IMR-90 (cell line): Measurements from ENCODE around the gene KRTAP10-1. TPM values are rescaled to one million over a fixed set of nuclear protein-coding genes. Genes with fewer than 3 reads are reported as not detected.

Source experiments
- ATAC-seq: fragments of 200-7000 bp; cut with Tn5 transposase; 2 replicates; pipeline ENCODE4 v1.9.1; 2020; ENCODE audit warnings: low read depth, mild to moderate bottlenecking, moderate library complexity
- BruUV-seq: library from RNA; stranded (reverse); fragments of 400-500 nt; replicated peaks from 2 replicates; lab custom pipeline; 2021; lab: Mats Ljungman, UMichigan
- CTCF ChIA-PET: fragments of 300-600 bp; formaldehyde crosslinking; extraction: SDS; loops from one replicate; lab custom pipeline; 2021; ENCODE audit warnings: antibody characterized with exemption; lab: Yijun Ruan, JAX
- POLR2A ChIA-PET: fragments of 300-600 bp; sonication (Branson Sonifier 250); formaldehyde crosslinking; loops from one replicate; lab custom pipeline; 2022; ENCODE audit warnings: antibody characterized with exemption; ENCODE audit not compliant: unreplicated experiment; lab: Charles Lee
- DNase-seq: peaks from one replicate; pipeline ENCODE4 v3.0.0; 2013
- H2AFZ ChIP-seq: replicated peaks from 2 replicates; pipeline ENCODE3; 2013; ENCODE audit warnings: low read length, mild to moderate bottlenecking; ENCODE audit not compliant: poor library complexity
- H2AK5ac ChIP-seq: 2 replicates; pipeline ENCODE4 v1.6.1; 2013; ENCODE audit warnings: low read depth, low read length, inconsistent platforms
- H2AK9ac ChIP-seq: replicated peaks from 2 replicates; pipeline ENCODE3; 2013; ENCODE audit warnings: mild to moderate bottlenecking, low read depth, low read length, moderate library complexity; ENCODE audit not compliant: poor library complexity
- H2BK120ac ChIP-seq: 2 replicates; pipeline ENCODE4 v1.6.1; 2013; ENCODE audit warnings: low read depth, low read length, inconsistent platforms
- H2BK15ac ChIP-seq: 3 replicates; pipeline ENCODE4 v1.6.1; 2013; ENCODE audit warnings: low read depth, low read length, inconsistent platforms
- H2BK20ac ChIP-seq: 2 replicates; pipeline ENCODE4 v1.6.1; 2013; ENCODE audit warnings: low read depth, mild to moderate bottlenecking, inconsistent platforms, low read length, moderate library complexity
- H2BK5ac ChIP-seq: 2 replicates; pipeline ENCODE4 v1.6.1; 2013; ENCODE audit warnings: mild to moderate bottlenecking, low read depth, low read length, inconsistent platforms; ENCODE audit not compliant: poor library complexity, severe bottlenecking
- H3K14ac ChIP-seq: replicated peaks from 2 replicates; pipeline ENCODE4 v1.6.1; 2013; ENCODE audit warnings: low read depth, low read length, inconsistent platforms
- H3K18ac ChIP-seq: 2 replicates; pipeline ENCODE4 v1.6.1; 2013; ENCODE audit warnings: low read depth, low read length, control low read depth
- H3K23ac ChIP-seq: 2 replicates; pipeline ENCODE4 v1.6.1; 2013; ENCODE audit warnings: low read depth, low read length, inconsistent platforms
- H3K27ac ChIP-seq: 2 replicates; pipeline ENCODE4 v1.5.1; 2013; ENCODE audit warnings: mild to moderate bottlenecking, control low read depth, low read length; ENCODE audit not compliant: insufficient read depth
- H3K27me3 ChIP-seq: 2 replicates; pipeline ENCODE4 v1.6.1; 2013; ENCODE audit warnings: low read length; ENCODE audit not compliant: control insufficient read depth, insufficient read depth
- H3K36me3 ChIP-seq: 2 replicates; pipeline ENCODE4 v1.6.1; 2013; ENCODE audit warnings: low read length, mixed read lengths; ENCODE audit not compliant: control insufficient read depth, insufficient read depth
- H3K4ac ChIP-seq: 2 replicates; pipeline ENCODE4 v1.6.1; 2013; ENCODE audit warnings: low read depth, low read length, inconsistent platforms
- H3K4me1 ChIP-seq: 2 replicates; pipeline ENCODE4 v1.6.1; 2013; ENCODE audit warnings: low read length, mixed read lengths; ENCODE audit not compliant: control insufficient read depth, insufficient read depth
- H3K4me2 ChIP-seq: 2 replicates; pipeline ENCODE4 v1.6.1; 2013; ENCODE audit warnings: low read depth, mild to moderate bottlenecking, control low read depth, low read length, moderate library complexity
- H3K4me3 ChIP-seq: 2 replicates; pipeline ENCODE4 v1.5.1; 2013; ENCODE audit warnings: low read depth, mild to moderate bottlenecking, control low read depth, low read length, moderate library complexity; ENCODE audit not compliant: insufficient read depth
- H3K56ac ChIP-seq: 2 replicates; pipeline ENCODE4 v1.6.1; 2013; ENCODE audit warnings: low read length, inconsistent platforms; ENCODE audit not compliant: insufficient read depth; ENCODE audit errors: extremely low read depth
- H3K79me1 ChIP-seq, 2 experiments: 2 replicates each; pipeline ENCODE4 v1.6.1; 2013; ENCODE audit warnings: low read length in 2 of 2, inconsistent platforms in 1 of 2, low read depth in 1 of 2
- H3K9ac ChIP-seq: 2 replicates; pipeline ENCODE4 v1.6.1; 2013; ENCODE audit warnings: low read depth, low read length, control low read depth
- H3K9me1 ChIP-seq: 2 replicates; pipeline ENCODE4 v1.6.1; 2013; ENCODE audit warnings: low read length, inconsistent platforms; ENCODE audit not compliant: insufficient read depth
- H3K9me3 ChIP-seq: 2 replicates; pipeline ENCODE4 v1.6.1; 2013; ENCODE audit warnings: low read length; ENCODE audit not compliant: control insufficient read depth, insufficient read depth
- H4K20me1 ChIP-seq: 2 replicates; pipeline ENCODE4 v1.6.1; 2013; ENCODE audit warnings: low read length, inconsistent platforms; ENCODE audit not compliant: insufficient read depth
- H4K5ac ChIP-seq: 2 replicates; pipeline ENCODE4 v1.6.1; 2013; ENCODE audit warnings: mild to moderate bottlenecking, low read depth, low read length, control low read depth
- H4K8ac ChIP-seq, 2 experiments: 2 replicates each; pipeline ENCODE4 v1.6.1; 2013; ENCODE audit warnings: low read depth in 2 of 2, low read length in 2 of 2, control low read depth in 1 of 2, inconsistent platforms in 1 of 2
- H4K91ac ChIP-seq: 2 replicates; pipeline ENCODE4 v1.6.1; 2013; ENCODE audit warnings: low read depth, low read length, inconsistent platforms; ENCODE audit not compliant: insufficient read depth
- BHLHE40 ChIP-seq: fragments of 150-350 bp; IDR thresholded peaks from 2 replicates; pipeline ENCODE4 v1.6.1; 2016; ENCODE audit warnings: mild to moderate bottlenecking, low read depth, low read length
- CEBPB ChIP-seq: IDR thresholded peaks from 2 replicates; pipeline ENCODE4 v1.6.1; 2012; ENCODE audit warnings: low read depth, low read length, improper control_type of control experiment
- MAFK ChIP-seq: IDR thresholded peaks from 2 replicates; pipeline ENCODE4 v1.6.1; 2012; ENCODE audit warnings: low read depth, low read length, improper control_type of control experiment
- MAZ ChIP-seq: IDR thresholded peaks from 2 replicates; pipeline ENCODE4 v1.6.1; 2012; ENCODE audit warnings: low read depth, mild to moderate bottlenecking, low read length, improper control_type of control experiment, moderate library complexity, borderline replicate concordance
- MXI1 ChIP-seq: IDR thresholded peaks from 2 replicates; pipeline ENCODE4 v1.6.1; 2012; ENCODE audit warnings: low read depth, mild to moderate bottlenecking, low read length, moderate library complexity, borderline replicate concordance
- NFE2L2 ChIP-seq: fragments of 150-350 bp; IDR thresholded peaks from 2 replicates; pipeline ENCODE4 v1.6.1; 2016; ENCODE audit warnings: low read depth, mild to moderate bottlenecking, low read length
- POLR2A ChIP-seq: IDR thresholded peaks from 2 replicates; pipeline ENCODE4 v1.6.1; 2012; ENCODE audit warnings: mild to moderate bottlenecking, low read depth, low read length
- RAD21 ChIP-seq: IDR thresholded peaks from 2 replicates; pipeline ENCODE4 v1.6.1; 2012; ENCODE audit warnings: low read length, improper control_type of control experiment
- RFX5 ChIP-seq: IDR thresholded peaks from 2 replicates; pipeline ENCODE4 v1.8.0; 2012; ENCODE audit warnings: low read depth, mild to moderate bottlenecking, low read length, moderate library complexity
- SMC3 ChIP-seq: fragments of 150-350 bp; IDR thresholded peaks from 2 replicates; pipeline ENCODE4 v1.6.1; 2016; ENCODE audit warnings: low read depth, mild to moderate bottlenecking, antibody characterized with exemption, low read length, moderate library complexity
- USF2 ChIP-seq: fragments of 150-350 bp; IDR thresholded peaks from 2 replicates; pipeline ENCODE4 v1.6.1; 2017; ENCODE audit warnings: mild to moderate bottlenecking, antibody characterized with exemption, low read length, low read depth
- WGBS, 2 experiments: methylation state at CpG; one replicate each; pipeline versions ENCODE4 v1.1.5 to v1.1.7; 2013; ENCODE audit warnings: missing lambda C conversion rate in 2 of 2; ENCODE audit not compliant: insufficient read length in 1 of 2; ENCODE audit errors: extremely low coverage in 2 of 2; 5-methylcytosine and 5-hydroxymethylcytosine counted together
- dilution Hi-C: fragments of 300-500 bp; cut with HindIII; formaldehyde crosslinking; loops from one replicate; pipeline ENCODE4 v1.14.3; 2018; ENCODE audit warnings: low sequenced_read_pairs; ENCODE audit not compliant: unreplicated experiment
- in situ Hi-C: fragments of 300-500 bp; cut with MboI; formaldehyde crosslinking; loops from 3 replicates; pipeline ENCODE4 v1.14.3; 2019; ENCODE audit warnings: low sequenced_read_pairs, inconsistent platforms, mixed read lengths
- intact Hi-C: fragments of 100-400 bp; cut with micrococcal nuclease; formaldehyde crosslinking; loops from 2 replicates; pipeline ENCODE4 v1.10.0; 2022
- polyA plus RNA-seq, 3 experiments: library from polyadenylated mRNA; depleted of rRNA; stranded (reverse); fragments of >200 nt; gene quantifications; 2 replicates each; pipeline ENCODE4 v1.2.3, GENCODE V29; 2012; ENCODE audit warnings: low replicate concordance in 1 of 3
- total RNA-seq: library from RNA; depleted of rRNA; stranded (reverse); fragments of >200 nt; gene quantifications from 2 replicates; pipeline ENCODE4 v1.2.3, GENCODE V29; 2012
- TF ChIP-seq, protein P1 (sequence below): fragments of 150-350 bp; IDR thresholded peaks from 2 replicates; pipeline ENCODE4 v1.6.1; 2016; ENCODE audit warnings: low read depth, mild to moderate bottlenecking, low read length, moderate library complexity, borderline replicate concordance
- TF ChIP-seq, protein P2 (sequence below): conservative IDR thresholded peaks from 2 replicates; pipeline ENCODE4 v1.5.1; 2012; ENCODE audit warnings: mild to moderate bottlenecking, low read depth, low read length, improper control_type of control experiment

The KRTAP10-1 gene
- total and polyA plus RNA-seq, 2 of the 4 experiments (the other 2 are of a cell fraction), result not detected

- ChIA-PET POLR2A (no interaction called here), CTCF (no interaction called here)
- H2BK120ac ChIP-seq, result no peak overlapping the region
- dilution Hi-C loops, result no loop called here
- no peak overlapping the region for H3K18ac ChIP-seq
- 20% methylated on average over 1 of the region's 22 CpGs; no CpG with 5 or more reads in 1 of the 2 experiments for WGBS, 2 experiments
- no peaks in the 10 kb centered on the region for H3K9me1 ChIP-seq
- TF ChIP-seq CEBPB (no peak), RFX5 (no peak), SMC3 (no peak), USF2 (no peak), NFE2L2 (no peak), MAZ (no peak), RAD21 (no peak), MAFK (no peak), BHLHE40 (no peak), MXI1 (no peak), POLR2A (no peak)
- TF ChIP-seq, protein P1, sequence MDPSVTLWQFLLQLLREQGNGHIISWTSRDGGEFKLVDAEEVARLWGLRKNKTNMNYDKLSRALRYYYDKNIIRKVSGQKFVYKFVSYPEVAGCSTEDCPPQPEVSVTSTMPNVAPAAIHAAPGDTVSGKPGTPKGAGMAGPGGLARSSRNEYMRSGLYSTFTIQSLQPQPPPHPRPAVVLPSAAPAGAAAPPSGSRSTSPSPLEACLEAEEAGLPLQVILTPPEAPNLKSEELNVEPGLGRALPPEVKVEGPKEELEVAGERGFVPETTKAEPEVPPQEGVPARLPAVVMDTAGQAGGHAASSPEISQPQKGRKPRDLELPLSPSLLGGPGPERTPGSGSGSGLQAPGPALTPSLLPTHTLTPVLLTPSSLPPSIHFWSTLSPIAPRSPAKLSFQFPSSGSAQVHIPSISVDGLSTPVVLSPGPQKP, result no peak
- TF ChIP-seq, protein P2, sequence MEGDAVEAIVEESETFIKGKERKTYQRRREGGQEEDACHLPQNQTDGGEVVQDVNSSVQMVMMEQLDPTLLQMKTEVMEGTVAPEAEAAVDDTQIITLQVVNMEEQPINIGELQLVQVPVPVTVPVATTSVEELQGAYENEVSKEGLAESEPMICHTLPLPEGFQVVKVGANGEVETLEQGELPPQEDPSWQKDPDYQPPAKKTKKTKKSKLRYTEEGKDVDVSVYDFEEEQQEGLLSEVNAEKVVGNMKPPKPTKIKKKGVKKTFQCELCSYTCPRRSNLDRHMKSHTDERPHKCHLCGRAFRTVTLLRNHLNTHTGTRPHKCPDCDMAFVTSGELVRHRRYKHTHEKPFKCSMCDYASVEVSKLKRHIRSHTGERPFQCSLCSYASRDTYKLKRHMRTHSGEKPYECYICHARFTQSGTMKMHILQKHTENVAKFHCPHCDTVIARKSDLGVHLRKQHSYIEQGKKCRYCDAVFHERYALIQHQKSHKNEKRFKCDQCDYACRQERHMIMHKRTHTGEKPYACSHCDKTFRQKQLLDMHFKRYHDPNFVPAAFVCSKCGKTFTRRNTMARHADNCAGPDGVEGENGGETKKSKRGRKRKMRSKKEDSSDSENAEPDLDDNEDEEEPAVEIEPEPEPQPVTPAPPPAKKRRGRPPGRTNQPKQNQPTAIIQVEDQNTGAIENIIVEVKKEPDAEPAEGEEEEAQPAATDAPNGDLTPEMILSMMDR, result no peak
- H4K20me1 ChIP-seq, result no peaks in the 10 kb centered on the region
- H2AK9ac ChIP-seq, result no peak overlapping the region
- H2BK20ac ChIP-seq, result no peak overlapping the region
- H3K4ac ChIP-seq, result no peak overlapping the region
- no peak overlapping the region for H2BK5ac ChIP-seq
- H2AK5ac ChIP-seq, result no peak overlapping the region
- no peak overlapping the region for H4K5ac ChIP-seq
- H3K9me3 ChIP-seq, result peaks cover 11% of the 10 kb centered on the region
- no peak overlapping the region for H3K27ac ChIP-seq
- H3K27me3 ChIP-seq, result no peaks in the 10 kb centered on the region; the same call in 1 of the 2 replicates
- H4K8ac ChIP-seq, result no peak overlapping the region
- no peak overlapping the region for H3K9ac ChIP-seq
- H2AFZ ChIP-seq, result no peak overlapping the region
- BruUV-seq, result no TSS peak
- H3K79me1 ChIP-seq, result no peaks in the 10 kb centered on the region
- H3K14ac ChIP-seq, result no peak overlapping the region
- no peak overlapping the region for H3K4me3 ChIP-seq
- no peak for DNase-seq
- no peak overlapping the region for H4K91ac ChIP-seq
- no peak overlapping the region for H3K56ac ChIP-seq
- no peak for ATAC-seq
- in situ Hi-C loops, result no loop called here
- intact Hi-C loops, result no loop called here
- H2BK15ac ChIP-seq, result no peak overlapping the region
- no peaks in the 10 kb centered on the region for H3K4me1 ChIP-seq
- no peak overlapping the region for H3K23ac ChIP-seq
- no peaks in the 10 kb centered on the region for H3K36me3 ChIP-seq
- H3K4me2 ChIP-seq, result no peak overlapping the region
These were observed 39.2 kb upstream of the KRTAP10-1 start for GRCh38 chr21:44579056-44579832.
